ENCODE results near the gene NPLOC4. TPM values are rescaled to one million over a fixed set of nuclear protein-coding genes. Genes with fewer than 3 reads are reported as not detected.

The NPLOC4 gene
- total and polyA plus RNA-seq, 9 of the 15 experiments (the other 6 are each of a cell fraction or from before 2014, with no cell fraction given) = 1.5 to 116 (median 64.5) TPM

- TF ChIP-seq ATF6 (CRISPR knock-in tag; IDR thresholded peaks at IDR 0.05) (no peak), MCM7 (IDR thresholded peaks at IDR 0.05) (no peak), MXI1 (IDR thresholded peaks at IDR 0.05; ENCODE audit: low read depth, low read length) (no peak), HDAC3 (IDR thresholded peaks at IDR 0.05; ENCODE audit: borderline replicate concordance, partially characterized antibody) (no peak), ATF1 (CRISPR knock-in tag; IDR thresholded peaks at IDR 0.05) (no peak), ATF1 (tag; IDR thresholded peaks at IDR 0.05) (no peak), RFX7 (CRISPR knock-in tag; IDR thresholded peaks at IDR 0.05) (no peak), BRCA1 (IDR thresholded peaks at IDR 0.05) (no peak), BRCA1 (CRISPR knock-in tag; IDR thresholded peaks at IDR 0.05) (no peak), SPI1 (IDR thresholded peaks at IDR 0.05; ENCODE audit: borderline replicate concordance, low read depth, low read length) (no peak), CREBBP (IDR thresholded peaks at IDR 0.05; ENCODE audit: low read depth, low read length) (no peak), NR2F6 (CRISPR knock-in tag; IDR thresholded peaks at IDR 0.05) (no peak), ZNF561 (CRISPR knock-in tag; conservative IDR thresholded peaks at IDR 0.05) (no peak), CREB1 (IDR thresholded peaks at IDR 0.05) (no peak), CREB1 (CRISPR knock-in tag; IDR thresholded peaks at IDR 0.05) (no peak), ARID1B (IDR thresholded peaks at IDR 0.05) (no peak), KDM4B (IDR thresholded peaks at IDR 0.05; ENCODE audit: borderline replicate concordance in 2 of 2, low read depth in 1 of 2) (no peak), EP300 (IDR thresholded peaks at IDR 0.05; ENCODE audit: low read length) (no peak)
- TF ChIP-seq, protein P1, sequence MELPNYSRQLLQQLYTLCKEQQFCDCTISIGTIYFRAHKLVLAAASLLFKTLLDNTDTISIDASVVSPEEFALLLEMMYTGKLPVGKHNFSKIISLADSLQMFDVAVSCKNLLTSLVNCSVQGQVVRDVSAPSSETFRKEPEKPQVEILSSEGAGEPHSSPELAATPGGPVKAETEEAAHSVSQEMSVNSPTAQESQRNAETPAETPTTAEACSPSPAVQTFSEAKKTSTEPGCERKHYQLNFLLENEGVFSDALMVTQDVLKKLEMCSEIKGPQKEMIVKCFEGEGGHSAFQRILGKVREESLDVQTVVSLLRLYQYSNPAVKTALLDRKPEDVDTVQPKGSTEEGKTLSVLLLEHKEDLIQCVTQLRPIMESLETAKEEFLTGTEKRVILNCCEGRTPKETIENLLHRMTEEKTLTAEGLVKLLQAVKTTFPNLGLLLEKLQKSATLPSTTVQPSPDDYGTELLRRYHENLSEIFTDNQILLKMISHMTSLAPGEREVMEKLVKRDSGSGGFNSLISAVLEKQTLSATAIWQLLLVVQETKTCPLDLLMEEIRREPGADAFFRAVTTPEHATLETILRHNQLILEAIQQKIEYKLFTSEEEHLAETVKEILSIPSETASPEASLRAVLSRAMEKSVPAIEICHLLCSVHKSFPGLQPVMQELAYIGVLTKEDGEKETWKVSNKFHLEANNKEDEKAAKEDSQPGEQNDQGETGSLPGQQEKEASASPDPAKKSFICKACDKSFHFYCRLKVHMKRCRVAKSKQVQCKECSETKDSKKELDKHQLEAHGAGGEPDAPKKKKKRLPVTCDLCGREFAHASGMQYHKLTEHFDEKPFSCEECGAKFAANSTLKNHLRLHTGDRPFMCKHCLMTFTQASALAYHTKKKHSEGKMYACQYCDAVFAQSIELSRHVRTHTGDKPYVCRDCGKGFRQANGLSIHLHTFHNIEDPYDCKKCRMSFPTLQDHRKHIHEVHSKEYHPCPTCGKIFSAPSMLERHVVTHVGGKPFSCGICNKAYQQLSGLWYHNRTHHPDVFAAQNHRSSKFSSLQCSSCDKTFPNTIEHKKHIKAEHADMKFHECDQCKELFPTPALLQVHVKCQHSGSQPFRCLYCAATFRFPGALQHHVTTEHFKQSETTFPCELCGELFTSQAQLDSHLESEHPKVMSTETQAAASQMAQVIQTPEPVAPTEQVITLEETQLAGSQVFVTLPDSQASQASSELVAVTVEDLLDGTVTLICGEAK (IDR thresholded peaks at IDR 0.05) = peak; percentile 66
- TF ChIP-seq, protein P1 (CRISPR knock-in tag; IDR thresholded peaks at IDR 0.05) = no peak
Observed at GRCh38 chr17:81511804-81512561, 124.9 kb downstream of the NPLOC4 start (continued).

Measured in K562 (cell line).